ENCODE data around the gene COX6B2. TPM values are rescaled to one million over a fixed set of nuclear protein-coding genes. Genes with fewer than 3 reads are reported as not detected.

The COX6B2 gene
- total and polyA plus RNA-seq, 2 of the 13 experiments (the other 11 are each of a cell fraction or from before 2014, with no cell fraction given) = 0.21 TPM; not detected in 1

GRCh38 chr19:55391702-55392615, 37.4 kb upstream of the COX6B2 start:
- no peak for DNase-seq (ENCODE audit: low spot score)
- H4K20me1 ChIP-seq (ENCODE audit: insufficient read depth, low read length) = peaks cover 36% of the 10 kb centered on the region
- CTCF ChIA-PET (ENCODE audit: low intra/inter-chr PET ratio, low total read pairs) = no interaction called here
- H3K4me1 ChIP-seq (ENCODE audit: insufficient read depth, low read length) = peaks cover 53% of the 10 kb centered on the region
- H3K79me2 ChIP-seq (ENCODE audit: insufficient read depth, low read length) = peaks cover 15% of the 10 kb centered on the region
- H3K27me3 ChIP-seq (ENCODE audit: control insufficient read depth in 1 of 2, insufficient read depth in 2 of 2, low read length in 2 of 2) = no peaks in the 10 kb centered on the region
- H3K36me3 ChIP-seq (replicated peaks in 1 of 2; ENCODE audit: control insufficient read depth in 1 of 2, insufficient read depth in 2 of 2, low read length in 2 of 2) = peaks cover 16 to 31% of the 10 kb centered on the region in 2 experiments
- in situ Hi-C loops (cut with HindIII; ENCODE audit: extremely low pct_ligation_motif_present, low pct_unique_long_range_greater_than_20kb) (no loop called here), intact Hi-C loops (cut with micrococcal nuclease; ENCODE audit: unreplicated experiment) (no loop called here)
- POLR2A ChIA-PET = interaction anchor here (1.3 to 9.7 kb wide), 2 partner anchors 15 to 53 kb away, joined by 3 to 62 read pairs; partner anchors contain the start of gene UBE2S
- no peak overlapping the region for H2AFZ ChIP-seq (ENCODE audit: low read length)
- 82% methylated on average over 18 of the region's 18 CpGs for WGBS (ENCODE audit: low lambda C conversion rate)
- no peak for TF ChIP-seq SETDB1 (CRISPR knock-in tag; IDR thresholded peaks at IDR 0.05; ENCODE audit: borderline replicate concordance)
- TF ChIP-seq ZMYM3 (CRISPR knock-in tag; IDR thresholded peaks at IDR 0.05) = 0 out of 2 replicates have a peak, but pooled peaks have one; percentile 2
- TF ChIP-seq ZNF121 (CRISPR knock-in tag; IDR thresholded peaks at IDR 0.05) = 0 out of 2 replicates have a peak, but pooled peaks have one; percentile 31
- TF ChIP-seq MXD4 (CRISPR knock-in tag; IDR thresholded peaks at IDR 0.05) = no peak
- TF ChIP-seq CEBPG (CRISPR knock-in tag; IDR thresholded peaks at IDR 0.05) = peak; percentile 31; the same call in 1 of the 2 replicates
- TF ChIP-seq HNRNPH1 (optimal IDR thresholded peaks at IDR 0.05; ENCODE audit: low read depth, low read length) = no peak
- peak; percentile 54; the same call in 1 of the 2 replicates for TF ChIP-seq CEBPB (IDR thresholded peaks at IDR 0.05; ENCODE audit: borderline replicate concordance, low read depth, low read length)
- no peak overlapping the region for H3K9ac ChIP-seq (ENCODE audit: insufficient read depth, low read depth, low read length)
- H3K4me3 ChIP-seq (replicated peaks in 1 of 3; ENCODE audit: insufficient read depth in 1 of 3, low read depth in 2 of 3, low read length in 3 of 3) = no peak overlapping the region
- H3K27ac ChIP-seq (ENCODE audit: extremely low read length, insufficient read depth, low read length) = peak overlapping the region; percentile 22
- no peak for FAIRE-seq
- BruUV-seq (replicated peaks) = no TSS peak
- ATAC-seq = no peak
- H3K4me2 ChIP-seq (ENCODE audit: low read depth, low read length) = no peak overlapping the region
- H3K9me3 ChIP-seq (ENCODE audit: low read length) = no peaks in the 10 kb centered on the region

GRCh38 chr19:55391191-55391670, 36.7 kb upstream of the COX6B2 start:
- CTCF ChIA-PET (ENCODE audit: low intra/inter-chr PET ratio, low total read pairs) = no interaction called here
- Histone ChIP-seq H3K27me3 (ENCODE audit: control insufficient read depth in 1 of 2, insufficient read depth in 2 of 2, low read length in 2 of 2) (no peaks in the 10 kb centered on the region; a peak in 1 of 5 replicates), H2AFZ (ENCODE audit: low read length) (no peak overlapping the region), H3K4me3 (replicated peaks in 1 of 3; ENCODE audit: insufficient read depth in 1 of 3, low read depth in 2 of 3, low read length in 3 of 3) (no peak overlapping the region), H3K9me3 (ENCODE audit: low read length) (no peaks in the 10 kb centered on the region), H3K36me3 (replicated peaks in 1 of 2; ENCODE audit: control insufficient read depth in 1 of 2, insufficient read depth in 2 of 2, low read length in 2 of 2) (peaks cover 16 to 35% of the 10 kb centered on the region in 2 experiments), H3K9ac (ENCODE audit: insufficient read depth, low read depth, low read length) (no peak overlapping the region), H3K4me2 (ENCODE audit: low read depth, low read length) (no peak overlapping the region), H3K79me2 (ENCODE audit: insufficient read depth, low read length) (peaks cover 22% of the 10 kb centered on the region), H3K27ac (ENCODE audit: extremely low read length, insufficient read depth, low read length) (no peak overlapping the region), H4K20me1 (ENCODE audit: insufficient read depth, low read length) (peaks cover 44% of the 10 kb centered on the region), H3K4me1 (ENCODE audit: insufficient read depth, low read length) (peaks cover 55% of the 10 kb centered on the region)
- in situ Hi-C loops (cut with HindIII; ENCODE audit: extremely low pct_ligation_motif_present, low pct_unique_long_range_greater_than_20kb) (no loop called here), intact Hi-C loops (cut with micrococcal nuclease; ENCODE audit: unreplicated experiment) (no loop called here)
- POLR2A ChIA-PET = interaction anchor here (1.3 to 9.7 kb wide), 3 partner anchors 15 to 52 kb away, joined by 3 to 62 read pairs (median 3); partner anchors contain the start of gene UBE2S
- BruUV-seq (replicated peaks) = no TSS peak
- FAIRE-seq (no peak), DNase-seq (ENCODE audit: low spot score) (no peak), ATAC-seq (no peak)
- WGBS (ENCODE audit: low lambda C conversion rate) = 97% methylated on average over 6 of the region's 12 CpGs
- TF ChIP-seq TMF1 (CRISPR knock-in tag; IDR thresholded peaks at IDR 0.05; ENCODE audit: low read depth) (no peak), MED13 (CRISPR knock-in tag; IDR thresholded peaks at IDR 0.05) (no peak), HMG20A (CRISPR knock-in tag; IDR thresholded peaks at IDR 0.05; ENCODE audit: borderline replicate concordance) (no peak), AHR (CRISPR knock-in tag; IDR thresholded peaks at IDR 0.05) (no peak), GLMP (CRISPR knock-in tag; IDR thresholded peaks at IDR 0.05; ENCODE audit: borderline replicate concordance) (no peak), RFX5 (IDR thresholded peaks at IDR 0.05; ENCODE audit: low read depth, low read length) (no peak), ZNF768 (CRISPR knock-in tag; IDR thresholded peaks at IDR 0.05) (peak; percentile 98), ATAD3A (CRISPR knock-in tag; IDR thresholded peaks at IDR 0.05) (no peak), DR1 (CRISPR knock-in tag; IDR thresholded peaks at IDR 0.05) (no peak), NRL (CRISPR knock-in tag; IDR thresholded peaks at IDR 0.05; ENCODE audit: borderline replicate concordance) (0 out of 2 replicates have a peak, but pooled peaks have one; percentile 26)

Data from HepG2 (cell line).